Measurements from ENCODE around the gene FRMD8.

The FRMD8 gene

DNA sequence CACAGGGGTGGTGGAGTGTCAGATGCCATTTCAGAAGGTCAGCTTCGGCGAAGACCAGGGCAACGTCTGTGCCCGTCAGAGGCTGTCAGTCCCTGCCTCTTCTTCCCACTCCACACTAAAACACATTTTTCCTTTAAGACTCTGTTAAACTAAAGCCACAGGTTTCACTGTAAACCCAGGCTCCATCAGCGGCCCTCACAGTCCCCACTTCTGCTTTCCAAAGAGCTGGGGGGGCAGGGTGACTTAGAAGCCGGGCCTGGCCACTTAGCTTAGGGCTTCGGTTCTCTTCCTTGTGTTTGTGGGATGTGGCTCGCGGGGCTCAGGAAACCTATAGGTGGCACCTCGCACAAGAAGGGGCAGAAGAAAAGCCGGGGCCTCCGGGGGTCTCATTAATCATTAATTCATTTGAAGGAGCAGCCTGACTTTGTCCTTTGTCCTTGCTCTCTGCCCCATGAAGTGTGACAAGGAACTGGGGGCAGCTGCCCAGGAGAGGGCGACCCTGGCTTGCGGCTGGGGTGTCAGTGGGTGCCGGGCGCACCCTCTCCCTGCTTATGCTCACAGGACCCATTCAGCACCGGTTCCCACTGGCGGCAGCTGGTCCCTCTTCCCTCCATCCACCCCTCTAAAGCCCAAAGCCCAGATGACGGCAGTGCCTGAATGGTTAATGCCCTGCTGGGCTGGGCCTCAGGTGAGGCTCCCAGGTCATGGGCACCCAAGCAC is 8.1 kb upstream of the FRMD8 start:
- Mint-ChIP-seq H3K9me3 (no peaks in the 10 kb centered on the region), H3K27me3 (no peaks in the 10 kb centered on the region), H3K4me1 (peaks cover 15% of the 10 kb centered on the region), H3K27ac (ENCODE audit: low read depth) (peak overlapping the region; percentile 23), H3K4me3 (no peak overlapping the region), H3K36me3 (ENCODE audit: insufficient read depth) (peaks cover 16% of the 10 kb centered on the region)
- ATAC-seq (replicated peaks; ENCODE audit: extremely low read depth, poor library complexity, severe bottlenecking) (no peak), DNase-seq (ENCODE audit: low spot score in 2 of 2) (no peak)

- H3K9me3 Mint-ChIP-seq: no peaks in the 10 kb centered on the region
- H3K4me1 Mint-ChIP-seq: peaks cover 23% of the 10 kb centered on the region
- H3K36me3 Mint-ChIP-seq (ENCODE audit: insufficient read depth): peaks cover 16% of the 10 kb centered on the region
- H3K4me3 Mint-ChIP-seq: no peak overlapping the region
- no peak for ATAC-seq (replicated peaks; ENCODE audit: extremely low read depth, poor library complexity, severe bottlenecking)
- DNase-seq (ENCODE audit: low spot score in 2 of 2): no peak
- no peaks in the 10 kb centered on the region for H3K27me3 Mint-ChIP-seq
- no peak overlapping the region for H3K27ac Mint-ChIP-seq (ENCODE audit: low read depth)
Measured at GRCh38 chr11:65378928-65379638, 7.4 kb upstream of the FRMD8 start.

DNA sequence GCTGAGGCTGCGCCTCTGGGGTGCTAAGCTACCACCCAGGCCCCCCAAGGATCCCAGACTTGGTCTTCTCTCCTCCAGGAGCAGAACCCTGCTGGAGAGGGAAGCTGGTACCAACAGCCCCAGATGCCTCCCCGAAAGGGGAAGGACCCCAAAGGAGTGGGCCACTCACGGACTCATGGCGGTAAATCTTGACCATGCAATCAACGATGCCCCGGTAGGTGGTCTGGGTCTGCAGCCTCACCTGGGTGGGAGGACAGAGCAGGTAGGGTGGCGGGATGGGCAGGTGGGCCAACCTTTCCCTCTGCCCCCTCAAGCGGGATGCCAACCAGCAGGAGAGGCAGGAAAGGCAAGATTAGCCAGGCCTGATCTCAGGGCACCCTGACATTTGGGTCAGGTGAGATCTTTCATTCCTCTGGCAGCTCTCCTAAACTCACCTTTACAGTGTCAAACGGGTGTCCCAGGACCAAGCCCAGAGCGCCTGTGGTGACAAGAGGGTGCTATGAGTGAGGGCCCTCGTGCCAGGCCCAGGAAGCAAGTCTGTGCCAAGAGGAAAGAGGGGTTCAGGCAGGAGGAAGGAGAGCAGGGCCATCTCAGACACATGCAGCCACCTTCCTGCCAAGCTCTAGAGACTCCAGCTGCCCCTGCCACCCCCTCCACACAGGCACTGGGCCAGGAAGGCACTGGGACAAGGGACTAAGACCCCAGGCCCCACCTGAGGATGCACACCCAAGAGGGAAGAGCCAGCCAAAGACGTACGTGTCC is 6.6 kb upstream of the FRMD8 start:
- Mint-ChIP-seq H3K27ac (ENCODE audit: low read depth) (no peak overlapping the region), H3K27me3 (no peaks in the 10 kb centered on the region), H3K9me3 (no peaks in the 10 kb centered on the region), H3K4me3 (peak overlapping the region; percentile 3), H3K36me3 (ENCODE audit: insufficient read depth) (peaks cover 20% of the 10 kb centered on the region), H3K4me1 (peaks cover 31% of the 10 kb centered on the region)
- DNase-seq (ENCODE audit: low spot score in 2 of 2): no peak
- ATAC-seq (replicated peaks; ENCODE audit: extremely low read depth, poor library complexity, severe bottlenecking): no peak

DNA sequence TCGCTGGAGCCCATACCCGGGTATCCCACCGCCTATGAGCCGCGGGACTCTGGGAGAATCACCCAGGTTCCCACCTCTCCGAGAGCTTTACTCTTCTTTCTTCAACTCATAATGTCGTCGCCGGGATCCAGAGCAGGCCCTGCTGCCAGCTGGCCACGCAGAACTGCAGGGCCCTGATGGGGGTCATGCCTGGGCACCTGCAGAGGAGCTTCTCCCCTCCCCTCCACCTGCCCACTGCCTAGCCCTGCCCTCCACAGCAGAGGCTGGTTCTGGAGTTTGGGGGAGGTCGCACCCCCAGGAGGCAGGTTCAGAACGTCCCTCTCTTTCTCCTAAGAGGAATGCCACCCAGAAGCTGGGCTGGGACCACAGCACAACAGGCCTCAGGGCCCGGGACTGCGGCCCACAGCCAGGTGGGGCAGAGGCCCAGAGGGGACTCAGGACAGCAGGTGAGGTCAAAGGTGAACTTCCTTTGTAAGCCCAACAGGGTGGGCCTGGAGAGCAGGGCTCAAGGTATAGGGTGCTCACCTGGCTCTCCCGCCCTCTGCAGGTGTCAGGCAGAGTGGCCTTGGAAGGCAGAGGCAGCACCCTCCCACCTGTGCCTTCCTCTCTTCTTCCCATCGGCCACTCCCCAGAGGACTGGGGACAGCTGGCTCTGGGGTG is 5.8 kb upstream of the FRMD8 start:
- Mint-ChIP-seq H3K9me3 (no peaks in the 10 kb centered on the region), H3K27me3 (no peaks in the 10 kb centered on the region), H3K4me1 (peaks cover 38% of the 10 kb centered on the region), H3K27ac (ENCODE audit: low read depth) (no peak overlapping the region), H3K36me3 (ENCODE audit: insufficient read depth) (peaks cover 17% of the 10 kb centered on the region), H3K4me3 (peak overlapping the region; percentile 97)
- DNase-seq (ENCODE audit: low spot score in 2 of 2) (no peak), ATAC-seq (replicated peaks; ENCODE audit: extremely low read depth, poor library complexity, severe bottlenecking) (no peak)

- Mint-ChIP-seq H3K9me3 (no peaks in the 10 kb centered on the region), H3K36me3 (ENCODE audit: insufficient read depth) (peaks cover 19% of the 10 kb centered on the region), H3K27ac (ENCODE audit: low read depth) (peak overlapping the region; percentile 95), H3K27me3 (no peaks in the 10 kb centered on the region), H3K4me3 (peak overlapping the region; percentile 97), H3K4me1 (peaks cover 41% of the 10 kb centered on the region)
- ATAC-seq (replicated peaks; ENCODE audit: extremely low read depth, poor library complexity, severe bottlenecking) (no peak), DNase-seq (ENCODE audit: low spot score in 2 of 2) (no peak)
Measured at GRCh38 chr11:65381716-65382032, 4.8 kb upstream of the FRMD8 start.

DNA sequence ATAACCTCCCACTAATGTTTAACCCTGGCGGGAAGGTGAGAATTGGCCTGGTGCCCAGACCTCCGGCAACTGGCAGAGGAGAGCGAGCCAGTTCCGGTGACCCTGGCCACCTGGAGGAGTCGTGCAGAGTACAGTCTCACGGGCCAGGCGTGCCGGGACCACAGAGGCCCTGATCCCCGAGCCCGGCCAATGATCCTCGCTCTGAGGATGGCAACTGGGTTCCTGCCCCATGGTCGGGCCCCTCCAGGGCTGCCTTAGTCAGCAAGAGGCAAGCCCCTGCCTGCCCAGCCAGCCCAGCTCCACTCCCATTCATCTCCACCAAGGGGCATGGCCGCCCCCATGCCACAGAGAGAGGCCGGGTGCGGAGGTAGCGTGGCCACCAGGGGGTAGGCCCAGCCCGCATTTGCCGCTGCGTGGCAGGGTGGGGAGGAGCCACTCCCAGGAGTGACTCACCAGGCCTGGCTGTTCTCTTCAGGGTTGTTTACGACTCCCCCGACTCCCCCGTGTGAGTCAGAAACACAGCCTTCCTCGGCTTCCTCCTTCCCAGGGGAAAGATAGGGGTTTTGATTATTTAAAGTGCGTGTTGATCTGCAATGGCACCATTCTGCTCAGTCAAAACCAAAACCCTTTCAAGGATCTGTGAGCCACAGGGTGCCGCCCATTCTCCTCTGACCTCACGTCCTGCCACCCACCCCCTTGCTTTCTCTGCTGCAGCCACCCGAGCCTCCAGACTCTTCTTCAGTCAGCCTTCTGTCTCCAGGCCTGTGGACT is 4.2 kb upstream of the FRMD8 start, which contains the start of gene SLC25A45:
Gene SLC25A45, minus strand, starts transcription at position 614 of the 771 bp plus-strand sequence. CDS start 695 bp downstream, outside the sequence.
- Mint-ChIP-seq H3K4me3 (peak within 1 kb of the TSS; percentile 97), H3K4me1 (peaks cover 46% of the 10 kb centered on the region), H3K27me3 (no peaks in the 10 kb centered on the region), H3K9me3 (no peaks in the 10 kb centered on the region), H3K36me3 (ENCODE audit: insufficient read depth) (peaks cover 22% of the 10 kb centered on the region), H3K27ac (ENCODE audit: low read depth) (peak within 1 kb of the TSS; percentile 95)
- ATAC-seq (replicated peaks; ENCODE audit: extremely low read depth, poor library complexity, severe bottlenecking) (peak; percentile 78), DNase-seq (ENCODE audit: low spot score in 2 of 2) (peak; percentile 72 to 85)

DNA sequence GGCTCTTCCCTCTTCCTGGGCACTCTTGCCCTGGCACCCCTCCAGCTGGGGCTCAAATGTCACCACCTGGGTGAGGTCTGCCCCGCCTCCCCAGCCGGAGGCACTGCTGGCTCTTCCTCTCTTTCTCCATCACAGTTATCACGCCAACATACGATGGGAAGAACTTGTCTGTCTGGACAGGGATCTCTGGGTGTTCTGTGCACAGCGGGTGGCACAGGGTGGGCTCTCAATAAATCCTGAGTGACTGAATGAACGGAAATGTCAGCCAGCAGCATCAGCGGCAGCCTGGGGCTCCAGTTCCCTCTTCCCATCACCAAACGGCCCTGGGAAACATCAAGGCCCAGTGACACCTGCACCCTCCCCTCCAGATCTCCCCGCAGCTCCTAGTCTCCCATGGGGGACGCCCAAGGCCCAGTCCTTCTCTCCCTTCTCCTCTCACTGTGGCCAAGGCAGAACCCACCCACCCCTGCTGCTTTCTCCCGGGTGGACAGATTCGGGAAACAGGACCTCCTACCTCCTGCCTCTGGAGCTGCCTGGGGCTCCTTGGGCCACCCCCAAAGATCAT is 3.6 kb upstream of the FRMD8 start:
- Mint-ChIP-seq H3K27ac (ENCODE audit: low read depth) (peak overlapping the region; percentile 95), H3K4me3 (peak overlapping the region; percentile 97), H3K4me1 (peaks cover 51% of the 10 kb centered on the region), H3K36me3 (ENCODE audit: insufficient read depth) (peaks cover 22% of the 10 kb centered on the region), H3K27me3 (no peaks in the 10 kb centered on the region), H3K9me3 (no peaks in the 10 kb centered on the region)
- DNase-seq (ENCODE audit: low spot score in 2 of 2) (no peak), ATAC-seq (replicated peaks; ENCODE audit: extremely low read depth, poor library complexity, severe bottlenecking) (no peak)

- peaks cover 22% of the 10 kb centered on the region for H3K36me3 Mint-ChIP-seq (ENCODE audit: insufficient read depth)
- DNase-seq (ENCODE audit: low spot score in 2 of 2) (no peak), ATAC-seq (replicated peaks; ENCODE audit: extremely low read depth, poor library complexity, severe bottlenecking) (no peak)
- peak overlapping the region; percentile 97 for H3K4me3 Mint-ChIP-seq
- H3K27ac Mint-ChIP-seq (ENCODE audit: low read depth): peak overlapping the region; percentile 95
- H3K4me1 Mint-ChIP-seq: peaks cover 59% of the 10 kb centered on the region
- H3K27me3 Mint-ChIP-seq: no peaks in the 10 kb centered on the region
- no peaks in the 10 kb centered on the region for H3K9me3 Mint-ChIP-seq
Measured at GRCh38 chr11:65383778-65384177, 2.7 kb upstream of the FRMD8 start.

DNA sequence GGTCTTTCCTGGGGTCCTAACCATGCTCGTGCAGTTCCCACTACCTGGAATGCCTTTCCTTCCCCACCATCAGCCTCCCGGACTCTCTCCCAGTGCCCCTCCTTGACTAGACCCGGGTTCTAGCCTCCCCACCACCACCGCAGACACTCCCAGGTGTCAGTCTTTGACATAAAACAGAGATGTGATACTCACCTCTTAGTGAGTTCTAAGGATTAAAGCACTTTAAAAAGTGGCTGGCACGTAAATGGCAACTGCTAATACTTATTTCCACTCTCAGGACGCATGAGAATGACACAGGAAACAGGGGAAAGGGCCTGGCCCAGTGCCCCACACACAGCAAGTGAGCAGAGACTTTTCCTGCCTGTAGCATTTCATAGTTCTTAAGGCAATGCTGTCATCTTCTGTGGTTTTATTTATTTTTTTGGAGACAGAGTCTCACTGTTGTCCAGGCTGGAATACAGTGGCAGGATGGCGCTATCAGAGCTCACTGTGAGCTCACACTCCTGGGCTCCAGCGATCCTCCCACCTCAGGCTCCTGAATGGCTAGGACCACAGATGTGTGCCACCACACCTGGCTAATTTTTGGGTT is 2.0 kb upstream of the FRMD8 start:
- Mint-ChIP-seq H3K9me3 (no peaks in the 10 kb centered on the region), H3K27me3 (no peaks in the 10 kb centered on the region), H3K36me3 (ENCODE audit: insufficient read depth) (peaks cover 22% of the 10 kb centered on the region), H3K4me1 (peaks cover 65% of the 10 kb centered on the region), H3K4me3 (peak overlapping the region; percentile 97), H3K27ac (ENCODE audit: low read depth) (peak overlapping the region; percentile 95)
- DNase-seq (ENCODE audit: low spot score in 2 of 2) (peak in 1 of 2 donors; percentile 34), ATAC-seq (replicated peaks; ENCODE audit: extremely low read depth, poor library complexity, severe bottlenecking) (no peak)

GRCh38 chr11:65388731-65389130 is 2.3 kb downstream of the FRMD8 start:
- DNase-seq (ENCODE audit: low spot score in 2 of 2) (no peak), ATAC-seq (replicated peaks; ENCODE audit: extremely low read depth, poor library complexity, severe bottlenecking) (no peak)
- Mint-ChIP-seq H3K9me3 (no peaks in the 10 kb centered on the region), H3K27ac (ENCODE audit: low read depth) (peak overlapping the region; percentile 79), H3K27me3 (no peaks in the 10 kb centered on the region), H3K4me1 (peaks cover 67% of the 10 kb centered on the region), H3K4me3 (peak overlapping the region; percentile 97), H3K36me3 (ENCODE audit: insufficient read depth) (peaks cover 10% of the 10 kb centered on the region)

DNA sequence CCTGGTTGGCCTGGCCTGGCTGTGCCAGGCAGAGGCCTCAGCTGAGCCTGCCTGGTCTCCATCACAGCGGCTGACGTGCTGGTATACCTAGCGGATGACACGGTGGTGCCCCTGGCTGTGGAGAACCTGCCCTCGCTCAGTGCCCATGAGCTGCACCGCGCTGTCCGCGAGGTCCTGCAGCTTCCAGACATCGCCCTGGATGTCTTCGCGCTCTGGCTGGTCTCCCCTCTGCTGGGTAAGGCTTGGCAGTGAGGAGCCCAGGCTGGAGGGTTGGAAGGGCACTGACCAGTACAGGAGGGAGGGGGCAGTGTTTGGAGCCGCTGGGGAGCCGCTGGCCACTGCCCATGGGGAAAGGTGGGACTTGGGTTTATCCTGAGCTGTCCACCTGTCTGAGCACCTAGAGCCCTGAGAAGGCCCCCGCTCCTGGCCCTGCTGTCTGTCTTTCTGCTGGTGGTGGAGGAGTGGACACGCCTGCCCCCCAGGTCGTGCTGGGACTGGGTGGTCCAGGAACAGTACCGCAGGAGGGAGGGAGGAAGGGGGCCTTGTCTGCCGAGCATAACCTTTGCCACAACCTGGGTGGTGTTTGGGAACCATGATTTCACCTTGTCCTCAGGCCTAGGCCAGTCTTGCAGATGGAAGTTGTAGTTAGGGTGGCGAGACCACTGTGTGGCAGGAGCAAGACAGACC is 3.0 kb downstream of the FRMD8 start:
- peak overlapping the region; percentile 79 for H3K27ac Mint-ChIP-seq (ENCODE audit: low read depth)
- peak overlapping the region; percentile 97 for H3K4me3 Mint-ChIP-seq
- H3K9me3 Mint-ChIP-seq: no peaks in the 10 kb centered on the region
- DNase-seq (ENCODE audit: low spot score in 2 of 2) (no peak), ATAC-seq (replicated peaks; ENCODE audit: extremely low read depth, poor library complexity, severe bottlenecking) (no peak)
- no peaks in the 10 kb centered on the region for H3K27me3 Mint-ChIP-seq
- peaks cover 60% of the 10 kb centered on the region for H3K4me1 Mint-ChIP-seq
- H3K36me3 Mint-ChIP-seq (ENCODE audit: insufficient read depth): peaks cover 13% of the 10 kb centered on the region
